PC-3 (cell line): Measurements from ENCODE around the gene FRMPD1. TPM values are rescaled to one million over a fixed set of nuclear protein-coding genes. Genes with fewer than 3 reads are reported as not detected.

Experiments
- ATAC-seq: fragments of 200-7000 bp; cut with Tn5 transposase; 2 replicates; pipeline ENCODE4 v1.9.1; 2020; ENCODE audit warnings: mild to moderate bottlenecking, moderate library complexity
- BruUV-seq: library from RNA; stranded (reverse); fragments of 400-500 nt; replicated peaks from 2 replicates; lab custom pipeline; 2021; lab: Mats Ljungman, UMichigan
- CTCF ChIA-PET: fragments of 300-600 bp; sonication (Branson Sonifier 250); formaldehyde crosslinking; loops from one replicate; lab custom pipeline; 2022; ENCODE audit warnings: antibody characterized with exemption; lab: Charles Lee
- POLR2A ChIA-PET: fragments of 300-600 bp; sonication (Branson Sonifier 250); formaldehyde crosslinking; loops from one replicate; lab custom pipeline; 2022; ENCODE audit warnings: antibody characterized with exemption; ENCODE audit not compliant: unreplicated experiment; lab: Charles Lee
- DNase-seq: peaks from one replicate; pipeline ENCODE4 v3.0.0-alpha.2; 2015
- H2AFZ ChIP-seq: fragments of 300-600 bp; sonication (generic); 2 replicates; pipeline ENCODE4 v1.6.0; 2016; ENCODE audit warnings: antibody characterized with exemption, low read length
- H3F3A ChIP-seq: fragments of 300-600 bp; sonication (generic); one replicate; pipeline ENCODE4 v1.6.0; 2017; ENCODE audit warnings: antibody characterized with exemption, low read length, control low read depth, mild to moderate bottlenecking; ENCODE audit not compliant: unreplicated experiment
- H3K27ac ChIP-seq: fragments of 300-600 bp; sonication (generic); 2 replicates; pipeline ENCODE4 v1.5.1; 2016; ENCODE audit warnings: mild to moderate bottlenecking, low read length
- H3K27me3 ChIP-seq: fragments of 300-600 bp; sonication (generic); 2 replicates; pipeline ENCODE4 v1.6.1; 2016; ENCODE audit warnings: low read length, mixed read lengths
- H3K36me3 ChIP-seq: fragments of 300-600 bp; sonication (generic); 2 replicates; pipeline ENCODE4 v1.6.1; 2016; ENCODE audit warnings: low read depth, mixed run types, low read length, mixed read lengths
- H3K4me1 ChIP-seq: fragments of 300-600 bp; sonication (generic); 2 replicates; pipeline ENCODE4 v1.5.1; 2016; ENCODE audit warnings: low read length; ENCODE audit not compliant: insufficient read depth
- H3K4me2 ChIP-seq: fragments of 300-600 bp; sonication (generic); 2 replicates; pipeline ENCODE4 v1.6.0; 2016; ENCODE audit warnings: low read length
- H3K4me3 ChIP-seq: fragments of 300-600 bp; sonication (generic); 2 replicates; pipeline ENCODE4 v1.5.1; 2016; ENCODE audit warnings: mild to moderate bottlenecking, low read length, mixed read lengths
- H3K79me2 ChIP-seq: fragments of 300-600 bp; sonication (generic); 2 replicates; pipeline ENCODE4 v1.6.1; 2017; ENCODE audit warnings: low read length, mixed read lengths
- H3K9ac ChIP-seq: fragments of 300-600 bp; sonication (generic); 2 replicates; pipeline ENCODE4 v1.6.0; 2016; ENCODE audit warnings: mild to moderate bottlenecking, low read length
- H3K9me2 ChIP-seq: fragments of 300-600 bp; sonication (generic); replicated peaks from 2 replicates; pipeline ENCODE4 v1.6.1; 2016; ENCODE audit warnings: mixed run types, low read length, mixed read lengths
- H3K9me3 ChIP-seq: fragments of 300-600 bp; sonication (generic); 2 replicates; pipeline ENCODE4 v1.6.1; 2016; ENCODE audit warnings: low read length, mixed read lengths
- H4K20me1 ChIP-seq: fragments of 300-600 bp; sonication (generic); 2 replicates; pipeline ENCODE4 v1.6.1; 2016; ENCODE audit warnings: low read length, mixed read lengths
- EZH2 ChIP-seq: fragments of 300-600 bp; sonication (generic); IDR thresholded peaks from one replicate; pipeline ENCODE4 v1.6.1; 2017; ENCODE audit warnings: antibody characterized with exemption, mild to moderate bottlenecking, low read length; ENCODE audit not compliant: unreplicated experiment
- EZH2phosphoT487 ChIP-seq: fragments of 300-600 bp; sonication (generic); IDR thresholded peaks from 2 replicates; pipeline ENCODE4 v1.6.1; 2018; ENCODE audit warnings: mild to moderate bottlenecking, antibody characterized with exemption, low read length, borderline replicate concordance
- intact Hi-C: fragments of 100-400 bp; cut with micrococcal nuclease; formaldehyde crosslinking; loops from 2 replicates; pipeline ENCODE4 v1.9.0; 2023
- total RNA-seq: library from RNA; depleted of rRNA; stranded (reverse); fragments of >200 nt; gene quantifications from 2 replicates; pipeline ENCODE4 v1.2.3, GENCODE V29; 2014
- TF ChIP-seq, protein P1 (sequence below): fragments of 300-600 bp; sonication (generic); conservative IDR thresholded peaks from 2 replicates; pipeline ENCODE4 v1.5.1; 2017; ENCODE audit warnings: antibody characterized with exemption, low read depth, mild to moderate bottlenecking, low read length

Gene FRMPD1
- total RNA-seq, 1 experiment from 2014 or later, result not detected

DNA sequence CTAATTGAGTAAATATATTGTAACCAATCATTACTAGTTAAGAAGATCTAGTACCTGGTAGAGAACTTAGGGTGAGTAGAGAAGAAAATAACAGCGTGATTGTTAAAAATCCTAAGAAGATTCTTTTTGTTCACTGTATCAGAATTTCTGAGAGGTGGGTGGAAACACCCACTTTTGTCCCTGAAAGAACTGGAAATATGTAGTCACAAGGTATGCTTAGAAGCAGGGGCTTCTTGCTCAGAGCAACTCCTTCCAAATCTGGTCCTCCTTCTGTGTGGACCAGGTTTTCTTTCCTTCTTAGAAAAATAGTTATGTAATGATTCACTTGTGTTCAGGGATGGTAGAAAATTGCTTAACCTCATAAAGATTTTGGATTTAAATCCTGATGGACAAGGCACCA is 46.5 kb upstream of the FRMPD1 start:
- no TSS peak for BruUV-seq
- H4K20me1 ChIP-seq, result no peaks in the 10 kb centered on the region
- H3K4me1 ChIP-seq, result peaks cover 13% of the 10 kb centered on the region
- no peaks in the 10 kb centered on the region for H3K9me2 ChIP-seq
- intact Hi-C loops, result no loop called here
- H3K79me2 ChIP-seq, result no peaks in the 10 kb centered on the region
- H3K27me3 ChIP-seq, result peaks cover 11% of the 10 kb centered on the region; the same call in 1 of the 2 replicates
- no peak overlapping the region for H3K9ac ChIP-seq
- DNase-seq (peak; percentile 8), ATAC-seq (no peak)
- no peaks in the 10 kb centered on the region for H3K36me3 ChIP-seq
- no peak overlapping the region for H3K4me2 ChIP-seq
- H3K27ac ChIP-seq, result no peak overlapping the region
- TF ChIP-seq, protein P1, sequence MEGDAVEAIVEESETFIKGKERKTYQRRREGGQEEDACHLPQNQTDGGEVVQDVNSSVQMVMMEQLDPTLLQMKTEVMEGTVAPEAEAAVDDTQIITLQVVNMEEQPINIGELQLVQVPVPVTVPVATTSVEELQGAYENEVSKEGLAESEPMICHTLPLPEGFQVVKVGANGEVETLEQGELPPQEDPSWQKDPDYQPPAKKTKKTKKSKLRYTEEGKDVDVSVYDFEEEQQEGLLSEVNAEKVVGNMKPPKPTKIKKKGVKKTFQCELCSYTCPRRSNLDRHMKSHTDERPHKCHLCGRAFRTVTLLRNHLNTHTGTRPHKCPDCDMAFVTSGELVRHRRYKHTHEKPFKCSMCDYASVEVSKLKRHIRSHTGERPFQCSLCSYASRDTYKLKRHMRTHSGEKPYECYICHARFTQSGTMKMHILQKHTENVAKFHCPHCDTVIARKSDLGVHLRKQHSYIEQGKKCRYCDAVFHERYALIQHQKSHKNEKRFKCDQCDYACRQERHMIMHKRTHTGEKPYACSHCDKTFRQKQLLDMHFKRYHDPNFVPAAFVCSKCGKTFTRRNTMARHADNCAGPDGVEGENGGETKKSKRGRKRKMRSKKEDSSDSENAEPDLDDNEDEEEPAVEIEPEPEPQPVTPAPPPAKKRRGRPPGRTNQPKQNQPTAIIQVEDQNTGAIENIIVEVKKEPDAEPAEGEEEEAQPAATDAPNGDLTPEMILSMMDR, result no peak
- TF ChIP-seq EZH2phosphoT487 (no peak), EZH2 (no peak)
- no peak overlapping the region for H2AFZ ChIP-seq
- no peak overlapping the region for H3K4me3 ChIP-seq
- CTCF ChIA-PET, result no interaction called here
- H3K9me3 ChIP-seq, result no peaks in the 10 kb centered on the region
- POLR2A ChIA-PET, result no interaction called here
- no peaks in the 10 kb centered on the region for H3F3A ChIP-seq

DNA sequence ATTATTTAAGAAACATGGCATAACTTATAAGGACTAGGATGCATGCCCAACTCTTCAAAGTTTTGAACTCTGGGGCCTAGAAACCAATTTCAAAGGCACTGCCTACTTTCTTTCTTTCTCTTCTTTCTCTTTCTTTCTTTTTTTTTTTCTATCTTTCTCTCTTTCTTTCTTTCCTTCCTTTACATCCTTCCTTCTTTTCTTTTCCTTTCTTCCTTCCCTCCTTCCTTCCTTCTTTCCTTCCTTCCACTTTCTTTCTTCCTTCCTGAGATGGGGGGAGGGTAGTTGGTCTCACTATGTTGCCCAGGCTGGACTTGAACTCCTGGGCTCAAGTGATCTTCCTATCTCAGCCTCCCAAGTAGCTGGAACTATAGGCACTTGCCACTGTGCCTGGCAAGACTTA is 42.5 kb upstream of the FRMPD1 start:
- H3K4me3 ChIP-seq, result no peak overlapping the region
- H3K9me2 ChIP-seq, result no peaks in the 10 kb centered on the region
- ATAC-seq (no peak), DNase-seq (no peak)
- H3K4me1 ChIP-seq, result peaks cover 2% of the 10 kb centered on the region
- CTCF ChIA-PET, result no interaction called here
- H3K4me2 ChIP-seq, result no peak overlapping the region
- H3K36me3 ChIP-seq, result no peaks in the 10 kb centered on the region
- peaks cover 11% of the 10 kb centered on the region; the same call in 1 of the 2 replicates for H3K27me3 ChIP-seq
- H3F3A ChIP-seq, result no peaks in the 10 kb centered on the region
- POLR2A ChIA-PET, result no interaction called here
- no peak overlapping the region for H3K27ac ChIP-seq
- intact Hi-C loops, result no loop called here
- H3K79me2 ChIP-seq, result no peaks in the 10 kb centered on the region
- no peak overlapping the region for H2AFZ ChIP-seq
- TF ChIP-seq, protein P1, result no peak
- TF ChIP-seq EZH2, result no peak
- no peak for TF ChIP-seq EZH2phosphoT487
- H3K9ac ChIP-seq, result no peak overlapping the region
- H3K9me3 ChIP-seq, result no peaks in the 10 kb centered on the region
- H4K20me1 ChIP-seq, result no peaks in the 10 kb centered on the region
- BruUV-seq, result no TSS peak

GRCh38 chr9:37609735-37610397 is 40.9 kb upstream of the FRMPD1 start:
- ChIA-PET POLR2A (no interaction called here), CTCF (no interaction called here)
- H3K4me3 ChIP-seq, result no peak overlapping the region
- H3K9me3 ChIP-seq, result no peaks in the 10 kb centered on the region
- H3K9me2 ChIP-seq, result no peaks in the 10 kb centered on the region
- no peak overlapping the region for H2AFZ ChIP-seq
- H3K27ac ChIP-seq, result no peak overlapping the region
- no peaks in the 10 kb centered on the region for H4K20me1 ChIP-seq
- no peak overlapping the region for H3K9ac ChIP-seq
- TF ChIP-seq, protein P1, result no peak
- TF ChIP-seq EZH2 (no peak), EZH2phosphoT487 (no peak)
- no peaks in the 10 kb centered on the region for H3K36me3 ChIP-seq
- H3F3A ChIP-seq, result no peaks in the 10 kb centered on the region
- H3K4me1 ChIP-seq, result no peaks in the 10 kb centered on the region
- BruUV-seq, result no TSS peak
- DNase-seq (no peak), ATAC-seq (no peak)
- no peak overlapping the region for H3K4me2 ChIP-seq
- intact Hi-C loops, result no loop called here
- H3K79me2 ChIP-seq, result no peaks in the 10 kb centered on the region
- H3K27me3 ChIP-seq, result peaks cover 11% of the 10 kb centered on the region; the same call in 1 of the 2 replicates
